ENCODE data around the gene BRSK2.

DNA sequence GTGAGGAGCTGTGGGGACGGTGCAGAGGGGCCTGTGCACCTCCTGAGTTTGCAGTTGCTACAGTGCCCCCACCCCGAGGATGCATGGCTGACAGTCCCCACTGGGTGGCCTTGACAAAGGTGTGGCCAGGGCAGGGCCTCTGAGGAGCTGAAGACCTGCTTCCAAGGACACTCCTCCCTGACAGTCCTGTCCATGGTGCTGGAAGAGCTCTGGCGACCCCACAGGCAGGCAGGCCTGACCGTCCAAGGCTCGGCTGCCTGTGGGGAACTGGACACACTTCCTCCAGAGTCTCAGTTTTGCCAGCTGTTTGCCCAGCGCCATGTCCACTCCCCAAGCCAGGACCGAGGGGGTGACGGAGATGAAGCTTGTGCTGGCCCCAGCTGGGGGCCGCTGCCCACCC lies 32.7 kb downstream of the BRSK2 start:
- TF ChIP-seq POLR2A (IDR thresholded peaks at IDR 0.05) (no peak), POLR2AphosphoS5 (IDR thresholded peaks at IDR 0.05) (no peak)
- TF ChIP-seq, protein P1, sequence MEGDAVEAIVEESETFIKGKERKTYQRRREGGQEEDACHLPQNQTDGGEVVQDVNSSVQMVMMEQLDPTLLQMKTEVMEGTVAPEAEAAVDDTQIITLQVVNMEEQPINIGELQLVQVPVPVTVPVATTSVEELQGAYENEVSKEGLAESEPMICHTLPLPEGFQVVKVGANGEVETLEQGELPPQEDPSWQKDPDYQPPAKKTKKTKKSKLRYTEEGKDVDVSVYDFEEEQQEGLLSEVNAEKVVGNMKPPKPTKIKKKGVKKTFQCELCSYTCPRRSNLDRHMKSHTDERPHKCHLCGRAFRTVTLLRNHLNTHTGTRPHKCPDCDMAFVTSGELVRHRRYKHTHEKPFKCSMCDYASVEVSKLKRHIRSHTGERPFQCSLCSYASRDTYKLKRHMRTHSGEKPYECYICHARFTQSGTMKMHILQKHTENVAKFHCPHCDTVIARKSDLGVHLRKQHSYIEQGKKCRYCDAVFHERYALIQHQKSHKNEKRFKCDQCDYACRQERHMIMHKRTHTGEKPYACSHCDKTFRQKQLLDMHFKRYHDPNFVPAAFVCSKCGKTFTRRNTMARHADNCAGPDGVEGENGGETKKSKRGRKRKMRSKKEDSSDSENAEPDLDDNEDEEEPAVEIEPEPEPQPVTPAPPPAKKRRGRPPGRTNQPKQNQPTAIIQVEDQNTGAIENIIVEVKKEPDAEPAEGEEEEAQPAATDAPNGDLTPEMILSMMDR (IDR thresholded peaks at IDR 0.05), result no peak

Data from breast epithelium (tissue), 3 donors.